OCI-LY3 (cell line): Measurements from ENCODE around the gene DNAI1.

Experiments used
- H2AFZ ChIP-seq: fragments of 200-600, 300-600 bp; shearing (Covaris generic); 2 replicates; pipeline ENCODE4 v1.6.0; 2014; ENCODE audit warnings: antibody characterized with exemption, low read depth, low read length
- H3K27ac ChIP-seq: fragments of 200-600, 300-600 bp; sonication (generic); 2 replicates; pipeline ENCODE4 v1.5.1; 2014; ENCODE audit warnings: mild to moderate bottlenecking, low read length, moderate library complexity, mixed read lengths
- H3K27me3 ChIP-seq: fragments of 200-600, 300-600 bp; sonication (generic); 2 replicates; pipeline ENCODE4 v1.6.1; 2014; ENCODE audit warnings: low read depth, low read length, mixed read lengths
- H3K36me3 ChIP-seq: fragments of 200-600, 300-600 bp; sonication (generic); replicated peaks from 2 replicates; pipeline ENCODE3; 2014; ENCODE audit warnings: low read depth, low read length, mixed read lengths
- H3K4me1 ChIP-seq: fragments of 300-600, 200-600 bp; sonication (generic); 2 replicates; pipeline ENCODE4 v1.6.1; 2014; ENCODE audit warnings: low read length, mixed read lengths
- H3K4me2 ChIP-seq: fragments of 200-600, 300-600 bp; sonication (generic); 2 replicates; pipeline ENCODE4 v1.6.1; 2014; ENCODE audit warnings: low read length, mixed read lengths
- H3K4me3 ChIP-seq: fragments of 300-600, 200-600 bp; sonication (generic); 2 replicates; pipeline ENCODE4 v1.5.1; 2014; ENCODE audit warnings: antibody characterized with exemption, mild to moderate bottlenecking, low read length, moderate library complexity
- H3K79me2 ChIP-seq: fragments of 300-600, 200-600 bp; shearing (Covaris generic); 2 replicates; pipeline ENCODE4 v1.6.1; 2014; ENCODE audit warnings: mild to moderate bottlenecking, low read length, mixed read lengths
- H3K9ac ChIP-seq: fragments of 300-600, 200-600 bp; shearing (Covaris generic); 2 replicates; pipeline ENCODE4 v1.6.0; 2014; ENCODE audit warnings: mild to moderate bottlenecking, low read length, moderate library complexity
- H3K9me3 ChIP-seq: fragments of 200-600, 300-600 bp; shearing (Covaris generic); 2 replicates; pipeline ENCODE4 v1.6.1; 2014; ENCODE audit warnings: low read length, mixed read lengths; ENCODE audit not compliant: insufficient read depth
- H4K20me1 ChIP-seq: fragments of 200-600, 300-600 bp; sonication (generic); 2 replicates; pipeline ENCODE4 v1.6.1; 2016; ENCODE audit warnings: low read length, mixed read lengths; ENCODE audit not compliant: insufficient read depth
- CTCF ChIP-seq: fragments of 200-600, 300-600 bp; sonication (generic); IDR thresholded peaks from 2 replicates; pipeline ENCODE4 v1.5.1; 2014; ENCODE audit warnings: antibody characterized with exemption, low read length, low read depth
- EZH2phosphoT487 ChIP-seq: fragments of 200-600 bp; shearing (Covaris generic); IDR thresholded peaks from 2 replicates; pipeline ENCODE4 v1.6.1; 2018; ENCODE audit warnings: antibody characterized with exemption, mixed run types, low read depth

The DNAI1 gene

GRCh38 chr9:34490760-34491159 lies 32.2 kb downstream of the DNAI1 start:
- TF ChIP-seq EZH2phosphoT487 (no peak), CTCF (no peak)
- no peak overlapping the region for H3K4me2 ChIP-seq
- peaks cover 21% of the 10 kb centered on the region; the same call in 1 of the 2 replicates for H4K20me1 ChIP-seq
- H3K27me3 ChIP-seq: peaks cover 41% of the 10 kb centered on the region
- H3K9me3 ChIP-seq: no peaks in the 10 kb centered on the region
- no peaks in the 10 kb centered on the region for H3K36me3 ChIP-seq
- H3K4me3 ChIP-seq: no peak overlapping the region
- no peak overlapping the region for H3K27ac ChIP-seq
- H2AFZ ChIP-seq: no peak overlapping the region
- H3K79me2 ChIP-seq: no peaks in the 10 kb centered on the region
- peaks cover 9% of the 10 kb centered on the region for H3K4me1 ChIP-seq
- no peak overlapping the region for H3K9ac ChIP-seq

GRCh38 chr9:34491596-34491995 lies 33.0 kb downstream of the DNAI1 start:
- Histone ChIP-seq H3K27ac (no peak overlapping the region), H3K4me2 (no peak overlapping the region), H3K4me3 (no peak overlapping the region)

GRCh38 chr9:34492051-34492450 lies 33.4 kb downstream of the DNAI1 start:
- peaks cover 21% of the 10 kb centered on the region; the same call in 1 of the 2 replicates for H4K20me1 ChIP-seq
- H3K9ac ChIP-seq: no peak overlapping the region
- peaks cover 41% of the 10 kb centered on the region for H3K27me3 ChIP-seq
- no peaks in the 10 kb centered on the region for H3K4me1 ChIP-seq
- no peak overlapping the region for H3K4me3 ChIP-seq
- TF ChIP-seq CTCF (peak; percentile 20; the same call in 1 of the 2 replicates), EZH2phosphoT487 (no peak)
- no peak overlapping the region for H2AFZ ChIP-seq
- H3K36me3 ChIP-seq: no peaks in the 10 kb centered on the region
- no peak overlapping the region for H3K4me2 ChIP-seq
- no peaks in the 10 kb centered on the region for H3K9me3 ChIP-seq
- H3K27ac ChIP-seq: no peak overlapping the region
- no peaks in the 10 kb centered on the region for H3K79me2 ChIP-seq

More at GRCh38 chr9:34491596-34491995, 33.0 kb downstream of the DNAI1 start:
- H3K4me1 ChIP-seq: peaks cover 4% of the 10 kb centered on the region
- no peaks in the 10 kb centered on the region for H3K9me3 ChIP-seq
- H2AFZ ChIP-seq: no peak overlapping the region
- H3K27me3 ChIP-seq: peaks cover 41% of the 10 kb centered on the region
- no peak overlapping the region for H3K9ac ChIP-seq
- no peak for TF ChIP-seq EZH2phosphoT487
- TF ChIP-seq CTCF: no peak
- H4K20me1 ChIP-seq: peaks cover 21% of the 10 kb centered on the region; the same call in 1 of the 2 replicates
- H3K79me2 ChIP-seq: no peaks in the 10 kb centered on the region
- no peaks in the 10 kb centered on the region for H3K36me3 ChIP-seq

- Histone ChIP-seq H3K27ac (no peak overlapping the region), H3K4me1 (no peaks in the 10 kb centered on the region), H3K9ac (no peak overlapping the region), H3K9me3 (no peaks in the 10 kb centered on the region), H3K4me2 (no peak overlapping the region), H4K20me1 (peaks cover 24% of the 10 kb centered on the region; the same call in 1 of the 2 replicates), H2AFZ (no peak overlapping the region), H3K36me3 (no peaks in the 10 kb centered on the region), H3K4me3 (no peak overlapping the region), H3K79me2 (no peaks in the 10 kb centered on the region), H3K27me3 (peaks cover 24% of the 10 kb centered on the region)
- TF ChIP-seq EZH2phosphoT487 (no peak), CTCF (no peak)
Observed at GRCh38 chr9:34493972-34494535, 35.4 kb downstream of the DNAI1 start.
